Fibroblast of lung (primary cell): ENCODE results near the gene MORC1. TPM values are rescaled to one million over a fixed set of nuclear protein-coding genes. Genes with fewer than 3 reads are reported as not detected.

ENCODE experiments used
- DNase-seq, 2 donors: peaks; one replicate each; pipeline versions ENCODE4 v3.0.0 to v3.0.0-alpha.2; 2010; ENCODE audit warnings: low read depth in 2 of 2
- H2AFZ ChIP-seq: 2 replicates; pipeline ENCODE4 v1.5.1; 2012; ENCODE audit warnings: low read length, control low read depth, inconsistent platforms
- H3K27ac ChIP-seq: 2 replicates; pipeline ENCODE4 v1.5.1; 2011; ENCODE audit warnings: low read length, control low read depth; ENCODE audit not compliant: insufficient read depth
- H3K27me3 ChIP-seq: 2 replicates; pipeline ENCODE4 v1.5.1; 2011; ENCODE audit warnings: mild to moderate bottlenecking, low read length; ENCODE audit not compliant: control insufficient read depth, insufficient read depth
- H3K36me3 ChIP-seq: 2 replicates; pipeline ENCODE4 v1.5.1; 2011; ENCODE audit warnings: low read length; ENCODE audit not compliant: control insufficient read depth, insufficient read depth
- H3K4me1 ChIP-seq: 2 replicates; pipeline ENCODE4 v1.5.1; 2011; ENCODE audit warnings: low read length; ENCODE audit not compliant: control insufficient read depth, insufficient read depth; ENCODE audit errors: extremely low read depth
- H3K4me2 ChIP-seq: 2 replicates; pipeline ENCODE4 v1.5.1; 2011; ENCODE audit warnings: low read length, control low read depth; ENCODE audit not compliant: insufficient read depth; ENCODE audit errors: extremely low read depth
- H3K4me3 ChIP-seq, 4 experiments: fragments of 200-600 bp in 1 of 4; sonication (generic) in 1 of 4; replicated peaks in 1 of 4; 2 replicates each; pipeline ENCODE4 v1.5.1; 2011 to 2016; ENCODE audit warnings: low read length in 4 of 4, low read depth in 3 of 4, mild to moderate bottlenecking in 3 of 4, control low read depth in 2 of 4, inconsistent platforms in 1 of 4, mixed read lengths in 1 of 4; ENCODE audit not compliant: insufficient read depth in 1 of 4; ENCODE audit errors: control extremely low read depth in 1 of 4
- H3K79me2 ChIP-seq: 2 replicates; pipeline ENCODE4 v1.5.1; 2012; ENCODE audit warnings: mild to moderate bottlenecking, low read length, inconsistent platforms; ENCODE audit not compliant: control insufficient read depth, insufficient read depth
- H3K9ac ChIP-seq: 2 replicates; pipeline ENCODE4 v1.5.1; 2011; ENCODE audit warnings: mild to moderate bottlenecking, low read length, control low read depth; ENCODE audit not compliant: insufficient read depth
- H3K9me3 ChIP-seq: 2 replicates; pipeline ENCODE4 v1.5.1; 2012; ENCODE audit warnings: low read depth, low read length; ENCODE audit not compliant: control insufficient read depth, insufficient read depth
- H4K20me1 ChIP-seq: 2 replicates; pipeline ENCODE4 v1.5.1; 2011; ENCODE audit warnings: low read length; ENCODE audit not compliant: control insufficient read depth, insufficient read depth; ENCODE audit errors: extremely low read depth
- CTCF ChIP-seq, 2 donors: IDR thresholded peaks in 1 of 2; conservative IDR thresholded peaks in 1 of 2; 1 replicate in 1 of 2; 2 replicates in 1 of 2; pipeline ENCODE4 v1.5.1; 2011 to 2012; ENCODE audit warnings: low read length in 2 of 2, control low read depth in 1 of 2, inconsistent platforms in 1 of 2, low read depth in 1 of 2, mild to moderate bottlenecking in 1 of 2
- EZH2 ChIP-seq: IDR thresholded peaks from 2 replicates; pipeline ENCODE4 v1.5.1; 2012; ENCODE audit warnings: low read length, control low read depth, mild to moderate bottlenecking; ENCODE audit errors: missing control alignments
- polyA plus RNA-seq, 2 donors: library from polyadenylated mRNA; depleted of rRNA in 1 of 2; stranded (reverse) in 1 of 2; unstranded in 1 of 2; fragments of >200 nt; gene quantifications; 2 replicates each; pipeline ENCODE4 v1.2.1, GENCODE V29; 2011 to 2012; ENCODE audit warnings: missing spikeins in 1 of 2
- total RNA-seq: library from RNA; depleted of rRNA; stranded (reverse); fragments of >200 nt; gene quantifications from 2 replicates; pipeline ENCODE4 v1.2.1, GENCODE V29; 2014

The MORC1 gene
- total and polyA plus RNA-seq, 2 donors (not counting 1 experiment from before 2014, with no cell fraction given): not detected

GRCh38 chr3:109149078-109149477, 31.1 kb upstream of the MORC1 start:
- DNase-seq: no peak
- Histone ChIP-seq H2AFZ (no peak overlapping the region), H3K79me2 (no peaks in the 10 kb centered on the region), H3K4me1 (no peaks in the 10 kb centered on the region), H3K27ac (no peak overlapping the region), H3K27me3 (no peaks in the 10 kb centered on the region), H3K4me3 (no peak overlapping the region), H3K4me2 (no peak overlapping the region), H3K9ac (no peak overlapping the region), H3K36me3 (no peaks in the 10 kb centered on the region), H4K20me1 (no peaks in the 10 kb centered on the region), H3K9me3 (no peaks in the 10 kb centered on the region)
- TF ChIP-seq EZH2: no peak
- TF ChIP-seq CTCF (conservative IDR thresholded peaks at IDR 0.05 in 1 of 2, IDR thresholded peaks at IDR 0.05 in 1 of 2; ENCODE audit: low read depth in 1 of 2, low read length in 2 of 2): no peak

GRCh38 chr3:109143646-109144045, 25.7 kb upstream of the MORC1 start:
- no peak for TF ChIP-seq CTCF (conservative IDR thresholded peaks at IDR 0.05 in 1 of 2, IDR thresholded peaks at IDR 0.05 in 1 of 2; ENCODE audit: low read depth in 1 of 2, low read length in 2 of 2)
- TF ChIP-seq EZH2: no peak
- no peaks in the 10 kb centered on the region for H3K79me2 ChIP-seq

GRCh38 chr3:109140318-109140717, 22.4 kb upstream of the MORC1 start:
- no peak overlapping the region for H3K9ac ChIP-seq
- no peak overlapping the region for H3K4me3 ChIP-seq
- H3K36me3 ChIP-seq: no peaks in the 10 kb centered on the region
- H3K4me1 ChIP-seq: no peaks in the 10 kb centered on the region
- DNase-seq: no peak
- no peaks in the 10 kb centered on the region for H3K27me3 ChIP-seq
- TF ChIP-seq CTCF (conservative IDR thresholded peaks at IDR 0.05 in 1 of 2, IDR thresholded peaks at IDR 0.05 in 1 of 2; ENCODE audit: low read depth in 1 of 2, low read length in 2 of 2) (no peak), EZH2 (no peak)
- H3K4me2 ChIP-seq: no peak overlapping the region
- H4K20me1 ChIP-seq: no peaks in the 10 kb centered on the region
- H3K9me3 ChIP-seq: no peaks in the 10 kb centered on the region
- H3K27ac ChIP-seq: no peak overlapping the region
- no peak overlapping the region for H2AFZ ChIP-seq
- H3K79me2 ChIP-seq: no peaks in the 10 kb centered on the region

More at GRCh38 chr3:109143646-109144045, 25.7 kb upstream of the MORC1 start:
- H3K4me1 ChIP-seq: no peaks in the 10 kb centered on the region
- no peaks in the 10 kb centered on the region for H4K20me1 ChIP-seq
- H3K27me3 ChIP-seq: no peaks in the 10 kb centered on the region
- no peak overlapping the region for H3K27ac ChIP-seq
- H3K36me3 ChIP-seq: no peaks in the 10 kb centered on the region
- no peaks in the 10 kb centered on the region for H3K9me3 ChIP-seq
- no peak for DNase-seq
- H3K9ac ChIP-seq: no peak overlapping the region
- H2AFZ ChIP-seq: no peak overlapping the region
- H3K4me3 ChIP-seq: no peak overlapping the region
- no peak overlapping the region for H3K4me2 ChIP-seq
